ENCODE results near the gene TSPAN1. TPM values are rescaled to one million over a fixed set of nuclear protein-coding genes. Genes with fewer than 3 reads are reported as not detected.

The TSPAN1 gene
- total and polyA plus RNA-seq, 2 of the 13 experiments (the other 11 are each of a cell fraction or from before 2014, with no cell fraction given), result 1.7 to 2.9 TPM

- no peak; the same call in 1 of the 2 replicates for TF ChIP-seq ZNF691 (CRISPR knock-in tag; IDR thresholded peaks at IDR 0.05; ENCODE audit: borderline replicate concordance, low read depth)
- TF ChIP-seq CHD4 (IDR thresholded peaks at IDR 0.05; ENCODE audit: borderline replicate concordance, low read length), result no peak
- no peak for TF ChIP-seq ZNF740 (CRISPR knock-in tag; IDR thresholded peaks at IDR 0.05)
- no peak for TF ChIP-seq IKZF4 (CRISPR knock-in tag; IDR thresholded peaks at IDR 0.05; ENCODE audit: borderline replicate concordance, low read depth, not compliant biosample characterization)
- TF ChIP-seq NAIF1 (CRISPR knock-in tag; IDR thresholded peaks at IDR 0.05; ENCODE audit: borderline replicate concordance), result peak; percentile 10; the same call in 1 of the 2 replicates
- TF ChIP-seq TBX2 (CRISPR knock-in tag; IDR thresholded peaks at IDR 0.05; ENCODE audit: borderline replicate concordance), result no peak
- TF ChIP-seq SNAPC2 (CRISPR knock-in tag; IDR thresholded peaks at IDR 0.05), result 0 out of 2 replicates have a peak, but pooled peaks have one; percentile 6
- TF ChIP-seq PRDM15 (CRISPR knock-in tag; IDR thresholded peaks at IDR 0.05), result no peak
- no peak for TF ChIP-seq RCOR2 (CRISPR knock-in tag; IDR thresholded peaks at IDR 0.05)
- no peak for TF ChIP-seq ZNF768 (CRISPR knock-in tag; IDR thresholded peaks at IDR 0.05)
- TF ChIP-seq ZNF782 (CRISPR knock-in tag; IDR thresholded peaks at IDR 0.05; ENCODE audit: borderline replicate concordance), result no peak; the same call in 1 of the 2 replicates
- TF ChIP-seq ETV6 (CRISPR knock-in tag; conservative IDR thresholded peaks at IDR 0.05), result no peak
- TF ChIP-seq THAP9 (CRISPR knock-in tag; IDR thresholded peaks at IDR 0.05; ENCODE audit: borderline replicate concordance), result no peak
- TF ChIP-seq KAT2B (IDR thresholded peaks at IDR 0.05; ENCODE audit: borderline replicate concordance, low read depth, low read length), result no peak
- peak; percentile 8; the same call in 1 of the 2 replicates for TF ChIP-seq ZSCAN20 (CRISPR knock-in tag; IDR thresholded peaks at IDR 0.05; ENCODE audit: borderline replicate concordance)
- TF ChIP-seq DPF2 (CRISPR knock-in tag; IDR thresholded peaks at IDR 0.05; ENCODE audit: borderline replicate concordance, low read depth), result no peak
Measured at GRCh38 chr1:46133181-46133658, 41.7 kb upstream of the TSPAN1 start (continued).

Measured in HepG2 (cell line).